Stimulated activated CD8-positive, alpha-beta memory T cell treated with anti-CD3 and anti-CD28 coated beads, Interleukin-15, amount 100 ng/mL, for 4 hours (primary cell): ENCODE results near the gene TMEM200A.
"Not testable (repeated sequence)": the region's sequence is repeated elsewhere in the genome, so short reads cannot be mapped to it uniquely, and the experiment has no call there.

Experiments used
- DNase-seq, 2 donors: peaks; one replicate each; pipeline ENCODE4 v3.0.0-alpha.2; 2020; ENCODE audit warnings: low read depth in 2 of 2

TMEM200A gene

DNA sequence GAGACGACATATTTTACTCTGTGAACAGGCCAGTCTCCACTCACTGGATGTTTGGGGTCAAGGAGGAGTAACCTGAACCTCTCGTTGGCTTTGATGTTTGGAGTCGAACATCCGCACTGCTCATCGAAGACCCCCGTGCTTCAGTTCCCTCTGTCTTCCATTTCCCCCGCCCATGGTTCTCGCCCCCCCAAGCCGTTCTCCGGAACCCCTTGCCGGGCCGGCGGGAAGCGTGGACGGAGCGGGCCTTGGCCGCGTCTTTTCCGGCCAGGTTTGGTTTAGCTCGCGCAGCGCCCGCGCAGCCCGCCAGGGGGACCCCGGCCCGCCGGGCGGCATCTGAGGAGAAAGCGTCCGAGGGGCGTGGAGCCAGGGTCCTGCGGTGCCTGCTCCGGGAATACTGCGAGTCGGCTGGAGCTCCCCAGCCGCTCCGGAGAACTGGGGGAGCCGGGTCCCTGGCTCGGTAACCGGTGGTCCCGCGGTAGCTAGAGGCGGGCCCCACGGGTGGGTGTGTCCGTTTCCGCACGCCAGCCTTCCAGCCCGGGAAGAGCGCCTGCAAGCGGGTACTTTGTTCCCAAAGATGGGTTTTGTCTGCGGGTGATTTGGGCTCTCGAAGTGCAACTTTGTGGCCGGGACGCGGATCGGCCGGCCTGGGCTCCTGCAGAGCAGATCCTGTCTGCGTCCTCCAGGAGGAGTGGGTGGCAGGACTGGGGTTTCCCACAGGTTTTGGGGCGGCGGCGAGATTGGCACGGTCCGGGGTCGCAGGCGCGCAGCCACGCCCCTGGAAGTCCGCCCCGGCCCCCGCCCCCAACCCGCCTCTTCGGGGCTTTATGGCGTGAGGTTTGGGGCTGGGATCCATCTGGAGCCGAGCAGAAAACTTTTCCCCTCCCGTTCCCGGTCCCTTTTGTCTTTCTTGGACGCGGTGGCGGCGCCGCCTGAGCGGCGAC is at the start of gene TMEM200A:
TMEM200A (plus strand) TSS at position 852 of the 941 bp plus-strand sequence. CDS start 74,406 bp downstream, outside the sequence.
- DNase-seq, result no peak

DNA sequence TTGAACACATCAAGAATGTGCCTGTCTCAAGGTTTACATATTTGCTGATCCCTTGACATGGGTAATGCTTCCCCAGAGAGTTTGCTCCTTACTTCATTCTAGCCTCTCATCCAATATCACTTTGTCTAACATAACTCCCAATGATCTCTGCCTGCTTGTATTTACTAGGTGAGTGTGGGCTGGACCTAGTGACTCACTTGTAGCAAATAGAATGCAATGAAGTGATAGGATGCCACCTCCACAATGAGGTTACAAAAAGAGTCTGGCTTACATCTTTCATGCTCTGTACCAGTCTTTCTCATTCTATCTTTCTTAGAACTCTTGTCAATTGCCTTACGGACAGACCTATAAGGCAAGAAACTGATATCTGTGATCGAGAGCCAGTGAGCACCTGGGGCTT is 44.9 kb upstream of the TMEM200A start:
- no peak for DNase-seq

GRCh38 chr6:130322673-130323268 is 43.0 kb upstream of the TMEM200A start:
- DNase-seq, result peak in 1 of 2 donors; percentile 15

DNA sequence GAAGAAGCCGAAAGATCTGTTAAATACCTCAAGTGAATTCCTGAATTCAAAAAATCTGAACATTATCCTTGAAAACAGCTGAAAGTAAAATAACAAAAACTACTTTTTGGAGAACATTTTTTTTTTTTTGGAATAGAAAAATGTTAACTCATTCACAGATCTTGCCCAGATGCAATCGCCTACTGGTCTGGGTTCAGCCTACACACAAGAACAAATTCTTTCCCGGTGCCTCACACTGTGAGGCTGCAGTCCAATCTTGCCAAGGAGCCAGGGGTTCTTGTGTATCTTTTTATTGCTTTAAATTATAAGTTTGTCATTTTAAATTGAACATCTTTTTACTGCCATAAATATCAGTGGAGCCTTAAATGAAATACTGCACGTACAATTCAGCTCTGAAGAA is 41.2 kb upstream of the TMEM200A start:
- no peak for DNase-seq

DNA sequence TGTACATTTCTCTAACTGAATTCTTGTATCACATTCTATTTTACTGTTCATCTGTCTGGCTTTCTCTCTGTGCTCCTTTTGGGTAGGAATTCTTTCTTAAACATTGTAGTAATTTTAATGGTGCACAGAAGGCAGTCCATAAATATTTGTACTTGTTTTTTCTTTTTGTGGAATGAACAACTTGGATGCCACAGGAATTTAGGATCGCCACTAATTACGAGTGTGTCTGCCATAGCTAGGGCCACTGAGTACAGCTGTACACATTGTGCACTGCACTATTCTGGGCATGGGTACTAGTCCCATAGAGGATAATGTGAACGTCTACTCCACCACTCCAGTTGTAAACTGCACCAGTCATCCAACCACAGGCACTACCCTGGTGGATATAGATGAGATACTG is 39.3 kb upstream of the TMEM200A start:
- DNase-seq, result no peak

DNA sequence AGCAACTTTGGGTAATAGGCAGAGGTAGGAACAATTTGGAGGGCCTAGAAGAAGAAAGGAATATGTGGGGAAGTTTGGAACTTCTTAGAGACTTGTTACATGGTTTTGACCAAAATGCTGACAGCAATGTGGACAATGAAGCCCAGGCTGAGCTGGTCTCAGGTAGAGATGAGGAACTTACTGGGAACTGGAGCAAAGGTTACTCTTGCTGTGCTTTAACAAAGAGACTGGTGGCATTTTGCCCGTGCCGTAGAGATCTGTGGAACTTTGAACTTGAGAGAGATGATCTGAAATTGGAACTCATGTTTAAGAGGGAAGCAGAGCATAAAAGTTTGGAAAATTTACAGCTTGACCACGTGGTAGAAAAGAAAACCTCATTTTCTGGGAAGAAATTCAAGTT is 28.3 kb upstream of the TMEM200A start:
- DNase-seq, result no peak

DNA sequence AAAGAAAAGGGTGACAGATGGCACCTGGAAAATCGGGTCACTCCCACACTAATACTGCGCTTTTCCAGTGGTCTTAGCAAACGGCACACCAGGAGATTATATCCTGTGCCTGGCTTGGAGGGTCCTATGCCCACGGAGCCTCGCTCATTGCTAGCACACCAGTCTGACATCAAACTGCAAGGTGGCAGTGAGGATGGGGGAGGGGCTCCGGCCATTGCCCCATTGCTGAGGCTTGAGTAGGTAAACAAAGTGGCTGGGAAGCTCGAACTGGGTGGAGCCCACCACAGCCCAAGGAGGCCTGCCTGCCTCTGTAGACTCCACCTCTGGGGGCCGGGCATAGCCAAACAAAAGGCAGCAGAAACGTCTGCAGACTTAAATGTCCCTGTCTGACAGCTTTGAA is 19.5 kb upstream of the TMEM200A start:
- DNase-seq, result not testable (repeated sequence)

GRCh38 chr6:130354322-130354721 is 11.5 kb upstream of the TMEM200A start:
- no peak for DNase-seq

GRCh38 chr6:130355572-130355971 is 10.2 kb upstream of the TMEM200A start:
- DNase-seq, result no peak

DNA sequence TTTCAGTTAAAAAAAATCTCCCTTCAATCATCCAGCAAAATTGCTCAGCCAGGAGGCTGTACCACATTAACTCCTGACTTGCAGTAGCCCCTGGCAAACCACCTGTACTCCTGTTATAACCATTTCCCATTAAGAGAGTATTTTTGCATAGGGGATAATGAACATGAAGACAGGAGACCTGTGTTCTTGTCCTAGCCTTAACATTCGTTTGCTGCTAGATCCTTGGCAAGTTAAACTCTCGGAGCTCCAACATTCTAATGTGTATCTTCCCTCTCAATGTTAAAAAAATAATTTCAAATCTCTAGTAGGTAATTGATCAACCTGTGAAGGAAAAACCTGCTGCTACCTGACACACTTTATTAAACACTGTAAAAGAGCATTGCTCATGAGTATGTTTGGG is 8.4 kb upstream of the TMEM200A start:
- DNase-seq, result no peak

GRCh38 chr6:130359736-130360135 is 6.1 kb upstream of the TMEM200A start:
- DNase-seq, result no peak

DNA sequence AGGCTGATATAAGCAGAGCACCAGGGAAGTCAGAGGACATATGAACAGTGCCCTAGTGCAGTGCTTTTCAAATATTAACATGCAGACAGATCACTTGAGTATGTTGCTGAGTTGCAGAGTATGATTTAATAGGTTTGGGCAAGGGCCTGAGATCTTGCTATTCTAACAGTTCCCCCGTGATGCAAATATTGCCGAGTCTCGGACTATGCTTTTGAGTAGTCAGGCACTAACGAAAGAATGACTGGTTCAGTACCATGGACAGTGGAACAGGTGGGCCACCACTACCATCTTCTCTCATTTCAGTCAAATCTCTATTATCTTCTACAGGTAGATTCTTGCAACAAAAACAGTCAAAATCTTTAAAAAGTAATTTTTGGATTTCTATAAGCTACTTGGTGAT is 3.7 kb upstream of the TMEM200A start:
- DNase-seq, result no peak

DNA sequence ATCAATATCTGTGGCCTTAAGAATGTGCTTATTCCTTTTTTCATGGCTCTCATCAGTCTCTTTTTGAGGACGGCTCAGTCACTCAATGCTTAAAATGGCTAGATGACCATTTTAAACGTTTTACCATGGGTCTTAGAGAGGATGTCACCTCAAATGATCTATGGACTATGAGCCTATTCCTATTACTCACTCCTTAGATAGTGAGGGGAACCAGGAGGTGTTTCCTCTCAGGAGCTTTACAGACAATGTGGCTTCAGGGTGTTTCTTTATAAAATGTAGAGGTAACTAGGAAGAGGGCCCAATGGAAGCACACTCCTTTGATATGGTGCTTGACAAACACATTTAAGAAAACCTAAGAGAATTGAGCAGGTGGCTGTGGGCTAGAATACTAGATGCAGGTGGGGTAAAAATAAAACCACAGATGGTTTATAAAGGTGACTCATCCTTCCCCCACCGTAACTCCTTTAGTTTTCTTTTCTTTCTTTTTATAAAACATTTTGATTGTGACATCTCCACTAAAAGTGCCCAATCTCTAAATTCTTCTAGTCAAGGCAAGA is 1.5 kb upstream of the TMEM200A start:
- DNase-seq, result no peak

DNA sequence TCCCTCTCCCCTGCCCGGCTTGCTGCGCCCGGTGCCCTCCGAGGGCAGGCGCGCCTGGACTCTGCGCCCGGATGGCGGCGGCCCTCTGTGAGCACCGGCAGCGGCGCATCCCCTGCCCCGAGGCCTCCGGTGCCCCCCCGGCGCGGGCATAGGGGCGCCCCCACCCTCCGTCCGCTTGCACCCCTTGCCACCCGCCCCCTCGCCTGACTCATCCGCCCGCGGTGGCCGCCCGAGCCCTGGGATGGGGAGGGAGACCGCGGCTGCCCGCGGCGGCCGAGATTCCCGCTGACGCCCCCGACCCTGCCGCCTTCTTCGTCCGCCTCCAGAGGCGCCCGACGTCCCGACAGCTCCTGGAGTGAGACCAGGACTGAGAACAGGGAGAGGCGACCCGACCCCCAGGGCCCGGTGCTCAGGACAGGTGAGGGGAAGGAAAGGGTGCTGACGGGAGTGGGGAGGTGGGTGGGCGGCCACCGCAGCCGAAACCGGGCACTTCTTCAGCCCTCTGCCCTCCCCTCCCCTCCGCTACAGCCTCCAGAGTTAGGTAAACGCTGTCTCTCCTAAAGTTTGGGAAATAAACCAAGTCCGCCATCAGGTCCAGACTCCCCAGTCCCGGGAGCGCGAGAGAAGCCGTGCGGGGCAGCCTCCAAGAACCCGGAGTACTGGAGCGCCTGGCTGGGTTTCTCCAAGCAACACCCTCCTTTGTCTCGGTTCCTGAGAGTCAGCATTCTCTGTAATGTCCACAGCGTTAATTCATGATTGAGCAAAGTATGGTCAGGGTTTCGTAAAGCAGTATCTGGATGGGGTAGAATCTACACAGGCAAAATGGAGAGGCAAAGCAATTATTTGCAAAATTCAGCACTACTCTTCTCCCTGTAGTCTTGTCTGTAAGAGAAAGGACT is 539 bp downstream of the TMEM200A start:
- DNase-seq, result peak in 1 of 2 donors; percentile 19

- no peak for DNase-seq
Observed at GRCh38 chr6:130367767-130368166, 1.9 kb downstream of the TMEM200A start.

- no peak for DNase-seq
Observed at GRCh38 chr6:130368576-130368975, 2.8 kb downstream of the TMEM200A start.

GRCh38 chr6:130369831-130370230 is 4.0 kb downstream of the TMEM200A start:
- DNase-seq, result no peak

DNA sequence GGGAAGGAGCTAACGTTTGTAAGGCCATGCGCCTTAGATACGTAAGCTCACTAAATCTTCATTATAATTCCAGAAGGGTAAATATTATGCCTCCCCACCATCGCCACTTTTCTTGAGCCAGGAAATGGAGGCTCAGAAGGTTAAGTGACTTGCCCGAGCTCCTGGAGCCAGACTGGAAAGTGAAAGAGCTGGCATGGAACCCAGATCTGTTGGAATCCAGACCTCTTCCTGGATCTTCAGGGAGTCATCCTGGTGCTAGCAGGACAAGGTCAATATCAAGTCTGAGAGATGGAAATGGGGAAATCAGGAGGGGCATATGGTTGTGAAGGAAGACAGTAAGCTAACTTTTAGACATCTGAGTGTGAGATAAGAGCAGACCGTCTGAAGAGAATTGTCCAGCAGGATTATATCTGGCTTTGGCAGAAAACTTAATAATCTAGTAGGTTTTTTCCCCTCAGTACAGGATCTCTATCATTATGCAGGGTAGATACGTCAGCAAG is 6.2 kb downstream of the TMEM200A start:
- no peak for DNase-seq

- no peak for DNase-seq
Observed at GRCh38 chr6:130372786-130373185, 7.0 kb downstream of the TMEM200A start.

DNA sequence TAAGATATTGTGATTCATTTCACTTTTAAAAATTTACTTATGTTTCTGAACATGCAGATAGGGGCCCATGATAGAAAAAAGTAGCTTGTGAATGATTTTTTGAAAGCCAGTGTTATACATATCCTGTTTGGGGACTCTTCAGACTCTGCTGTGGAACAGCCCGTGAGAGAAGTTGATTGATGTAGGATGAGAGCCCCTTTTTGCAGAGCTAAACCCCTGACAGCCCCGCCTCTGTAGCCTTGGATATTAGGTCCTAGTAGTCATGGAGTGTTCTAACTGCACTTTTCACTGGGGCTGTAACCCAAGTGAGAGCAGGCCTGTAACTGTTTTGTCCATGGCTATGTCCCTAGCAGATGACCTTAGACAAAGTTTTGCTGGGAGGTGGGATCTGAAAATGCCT is 8.2 kb downstream of the TMEM200A start:
- DNase-seq, result no peak

- DNase-seq, result no peak
Observed at GRCh38 chr6:130376936-130377335, 11.1 kb downstream of the TMEM200A start.

GRCh38 chr6:130377371-130377770 is 11.6 kb downstream of the TMEM200A start:
- DNase-seq, result no peak
